MCF 10A (cell line): ENCODE measurements around the gene GLOD4. TPM values are rescaled to one million over a fixed set of nuclear protein-coding genes. Genes with fewer than 3 reads are reported as not detected.

Source experiments
- BruUV-seq: library from RNA; stranded (reverse); fragments of 400-500 nt; replicated peaks from 2 replicates; lab custom pipeline; 2021; lab: Mats Ljungman, UMichigan
- CTCF ChIA-PET: fragments of 300-600 bp; sonication (Branson Sonifier 250); formaldehyde crosslinking; extraction: SDS; loops from one replicate; lab custom pipeline; 2021; ENCODE audit warnings: antibody characterized with exemption, inconsistent platforms; lab: Yijun Ruan, JAX
- POLR2A ChIA-PET: fragments of 300-600, 350-650 bp; sonication (Branson Sonifier 250); formaldehyde crosslinking; extraction: SDS; loops from one replicate; lab custom pipeline; 2020; ENCODE audit warnings: antibody characterized with exemption, inconsistent platforms; lab: Yijun Ruan, JAX
- DNase-seq: peaks from one replicate; pipeline ENCODE4 v3.0.0-alpha.2; 2018; ENCODE audit not compliant: unreplicated experiment
- H3K27ac Mint-ChIP-seq: one replicate; pipeline ENCODE4 v1.8.0; 2022; ENCODE audit warnings: mild to moderate bottlenecking, low read depth, mixed read lengths; ENCODE audit not compliant: unreplicated experiment
- H3K27me3 Mint-ChIP-seq: one replicate; pipeline ENCODE4 v1.8.0; 2022; ENCODE audit warnings: mixed read lengths; ENCODE audit not compliant: insufficient read depth, unreplicated experiment
- H3K36me3 Mint-ChIP-seq: one replicate; pipeline ENCODE4 v1.8.0; 2022; ENCODE audit warnings: mild to moderate bottlenecking, moderate library complexity, mixed read lengths; ENCODE audit not compliant: insufficient read depth, unreplicated experiment
- H3K4me1 Mint-ChIP-seq: one replicate; pipeline ENCODE4 v1.8.0; 2022; ENCODE audit warnings: mixed read lengths; ENCODE audit not compliant: insufficient read depth, unreplicated experiment
- H3K4me3 Mint-ChIP-seq: one replicate; pipeline ENCODE4 v1.8.0; 2022; ENCODE audit warnings: mild to moderate bottlenecking, moderate library complexity, mixed read lengths; ENCODE audit not compliant: unreplicated experiment
- H3K9me3 Mint-ChIP-seq: one replicate; pipeline ENCODE4 v1.8.0; 2022; ENCODE audit warnings: mixed read lengths; ENCODE audit not compliant: unreplicated experiment
- CTCF ChIP-seq: fragments of 200-600 bp; IDR thresholded peaks from one replicate; pipeline ENCODE4 v1.8.0; 2022; ENCODE audit warnings: antibody characterized with exemption, mild to moderate bottlenecking; ENCODE audit not compliant: unreplicated experiment
- intact Hi-C: fragments of 100-400 bp; cut with micrococcal nuclease; formaldehyde crosslinking; loops from 2 replicates; pipeline ENCODE4 v1.14.1; 2022
- total RNA-seq: library from RNA; stranded (reverse); gene quantifications from 2 replicates; pipeline ENCODE4 v1.2.3, GENCODE V29; 2022

The GLOD4 gene
- total RNA-seq, 1 experiment from 2014 or later = 62.6 TPM

GRCh38 chr17:746783-747629, 35.1 kb downstream of the GLOD4 start:
- peaks cover 49% of the 10 kb centered on the region for H3K36me3 Mint-ChIP-seq
- no peak overlapping the region for H3K4me3 Mint-ChIP-seq
- TF ChIP-seq CTCF = no peak
- ChIA-PET CTCF (interaction anchor here (0.6 to 0.8 kb wide), 2 partner anchors 359 to 487 kb away, joined by 4 read pairs; no protein-coding TSS in a partner anchor), POLR2A (interaction anchor here (0.6 to 4.4 kb wide), 4 partner anchors 10 to 17 kb away, joined by 3 to 20 read pairs (median 8); no protein-coding TSS in a partner anchor)
- no peaks in the 10 kb centered on the region for H3K27me3 Mint-ChIP-seq
- no peak overlapping the region for H3K27ac Mint-ChIP-seq
- peaks cover 6% of the 10 kb centered on the region for H3K9me3 Mint-ChIP-seq
- peaks cover 18% of the 10 kb centered on the region for H3K4me1 Mint-ChIP-seq
- intact Hi-C loops = no loop called here
- no peak for DNase-seq
- BruUV-seq = no TSS peak

DNA sequence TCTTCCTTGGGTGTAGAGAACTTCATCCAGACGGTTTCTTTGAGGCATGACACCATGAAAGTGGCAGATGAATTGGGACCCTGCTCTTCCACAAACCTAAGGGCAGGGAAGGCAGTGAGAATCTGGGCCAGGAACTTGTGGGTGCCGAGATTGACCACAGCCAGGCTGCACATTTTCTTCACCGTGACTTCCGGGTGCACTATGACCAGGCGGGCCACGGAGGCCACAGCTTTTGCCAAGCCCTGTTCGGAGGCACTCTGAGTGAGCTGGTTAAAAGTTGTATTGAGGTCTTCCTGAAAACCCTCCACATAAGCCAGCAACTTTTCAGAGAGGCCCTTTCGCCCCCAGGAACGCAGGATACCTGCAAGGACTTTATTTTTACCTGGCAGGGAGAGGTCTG, 35.9 kb downstream of the GLOD4 start:
- peaks cover 57% of the 10 kb centered on the region for H3K36me3 Mint-ChIP-seq
- no peak for TF ChIP-seq CTCF
- POLR2A ChIA-PET = interaction anchor here (0.5 to 4.4 kb wide), 4 partner anchors 13 to 676 kb away, joined by 3 to 20 read pairs (median 6); no protein-coding TSS in a partner anchor
- peaks cover 6% of the 10 kb centered on the region for H3K9me3 Mint-ChIP-seq
- CTCF ChIA-PET = interaction anchor here (0.6 to 1.4 kb wide), 3 partner anchors 9 to 486 kb away, joined by 4 to 5 read pairs (median 4); no protein-coding TSS in a partner anchor
- no peaks in the 10 kb centered on the region for H3K27me3 Mint-ChIP-seq
- no peak for DNase-seq
- intact Hi-C loops = no loop called here
- no TSS peak for BruUV-seq
- peaks cover 16% of the 10 kb centered on the region for H3K4me1 Mint-ChIP-seq
- H3K4me3 Mint-ChIP-seq = no peak overlapping the region
- H3K27ac Mint-ChIP-seq = no peak overlapping the region

- Mint-ChIP-seq H3K4me1 (peaks cover 9% of the 10 kb centered on the region), H3K4me3 (no peak overlapping the region), H3K36me3 (peaks cover 61% of the 10 kb centered on the region), H3K27ac (no peak overlapping the region), H3K27me3 (no peaks in the 10 kb centered on the region), H3K9me3 (peaks cover 6% of the 10 kb centered on the region)
- CTCF ChIA-PET = interaction anchor here (0.6 to 1.4 kb wide), 3 partner anchors 8 to 256 kb away, joined by 4 to 5 read pairs (median 5); no protein-coding TSS in a partner anchor
- DNase-seq = no peak
- no peak for TF ChIP-seq CTCF
- no TSS peak for BruUV-seq
- intact Hi-C loops = no loop called here
- POLR2A ChIA-PET = interaction anchor here (1.4 to 4.4 kb wide), 4 partner anchors 10 to 28 kb away, joined by 4 to 20 read pairs (median 7); no protein-coding TSS in a partner anchor
These were observed 36.7 kb downstream of the GLOD4 start for GRCh38 chr17:745406-745805.

- TF ChIP-seq CTCF = no peak
- ChIA-PET CTCF (interaction anchor here (1.3 to 1.5 kb wide), 3 partner anchors 8 to 44 kb away, joined by 5 to 8 read pairs (median 5); no protein-coding TSS in a partner anchor), POLR2A (interaction anchor here (1.4 to 4.4 kb wide), 4 partner anchors 10 to 27 kb away, joined by 4 to 20 read pairs (median 7); no protein-coding TSS in a partner anchor)
- intact Hi-C loops = no loop called here
- peaks cover 6% of the 10 kb centered on the region for H3K9me3 Mint-ChIP-seq
- no peak for DNase-seq
- no peak overlapping the region for H3K27ac Mint-ChIP-seq
- H3K36me3 Mint-ChIP-seq = peaks cover 66% of the 10 kb centered on the region
- no TSS peak for BruUV-seq
- H3K4me3 Mint-ChIP-seq = no peak overlapping the region
- H3K4me1 Mint-ChIP-seq = peaks cover 4% of the 10 kb centered on the region
- no peaks in the 10 kb centered on the region for H3K27me3 Mint-ChIP-seq
These were observed 37.1 kb downstream of the GLOD4 start for GRCh38 chr17:744937-745336.
